Right hindlimb (tissue), 1 donor: Measurements from ENCODE around the gene PARP12.

ENCODE experiments used
- DNase-seq: peaks from one replicate; pipeline ENCODE4 v3.0.0-alpha.2; 2018

PARP12 gene

GRCh38 chr7:140058517-140058916 lies 4.2 kb downstream of the PARP12 start:
- DNase-seq = no peak

- no peak for DNase-seq
Measured at GRCh38 chr7:140057143-140057535, 5.6 kb downstream of the PARP12 start.

GRCh38 chr7:140056431-140057142 lies 6.2 kb downstream of the PARP12 start:
- DNase-seq = no peak

- DNase-seq = no peak
Measured at GRCh38 chr7:140055833-140056232, 6.9 kb downstream of the PARP12 start.

- no peak for DNase-seq
Measured at GRCh38 chr7:140054751-140055150, 8.0 kb downstream of the PARP12 start.

- no peak for DNase-seq
Measured at GRCh38 chr7:140053812-140054539, 8.8 kb downstream of the PARP12 start.

GRCh38 chr7:140051820-140052219 lies 10.9 kb downstream of the PARP12 start:
- DNase-seq = no peak

- no peak for DNase-seq
Measured at GRCh38 chr7:140050100-140050499, 12.7 kb downstream of the PARP12 start.

GRCh38 chr7:140049339-140050024 lies 13.3 kb downstream of the PARP12 start:
- no peak for DNase-seq

GRCh38 chr7:140048989-140049338 lies 13.8 kb downstream of the PARP12 start:
- no peak for DNase-seq

GRCh38 chr7:140048138-140048537 lies 14.6 kb downstream of the PARP12 start:
- DNase-seq = no peak

- no peak for DNase-seq
Measured at GRCh38 chr7:140047197-140047596, 15.6 kb downstream of the PARP12 start.

GRCh38 chr7:140045697-140046096 lies 17.1 kb downstream of the PARP12 start:
- DNase-seq = no peak

- DNase-seq = no peak
Measured at GRCh38 chr7:140044251-140044650, 18.5 kb downstream of the PARP12 start.

- no peak for DNase-seq
Measured at GRCh38 chr7:140042386-140042670, 20.4 kb downstream of the PARP12 start.

GRCh38 chr7:140041659-140042385 lies 20.9 kb downstream of the PARP12 start:
- DNase-seq = no peak

GRCh38 chr7:140039896-140040295 lies 22.9 kb downstream of the PARP12 start:
- DNase-seq = no peak

- no peak for DNase-seq
Measured at GRCh38 chr7:140039066-140039465, 23.7 kb downstream of the PARP12 start.

GRCh38 chr7:140036224-140036962 lies 26.4 kb downstream of the PARP12 start:
- no peak for DNase-seq

- DNase-seq = no peak
Measured at GRCh38 chr7:140035400-140036223, 27.1 kb downstream of the PARP12 start.

- no peak for DNase-seq
Measured at GRCh38 chr7:140034421-140034820, 28.3 kb downstream of the PARP12 start.
